Effector CD4-positive, alpha-beta T cell (primary cell): ENCODE results near the gene TSPAN10.

ENCODE experiments used
- DNase-seq: peaks from one replicate; pipeline ENCODE4 v3.0.0-alpha.2; 2020

TSPAN10 gene

GRCh38 chr17:81635431-81635830, 1.6 kb upstream of the TSPAN10 start:
- DNase-seq, result no peak

DNA sequence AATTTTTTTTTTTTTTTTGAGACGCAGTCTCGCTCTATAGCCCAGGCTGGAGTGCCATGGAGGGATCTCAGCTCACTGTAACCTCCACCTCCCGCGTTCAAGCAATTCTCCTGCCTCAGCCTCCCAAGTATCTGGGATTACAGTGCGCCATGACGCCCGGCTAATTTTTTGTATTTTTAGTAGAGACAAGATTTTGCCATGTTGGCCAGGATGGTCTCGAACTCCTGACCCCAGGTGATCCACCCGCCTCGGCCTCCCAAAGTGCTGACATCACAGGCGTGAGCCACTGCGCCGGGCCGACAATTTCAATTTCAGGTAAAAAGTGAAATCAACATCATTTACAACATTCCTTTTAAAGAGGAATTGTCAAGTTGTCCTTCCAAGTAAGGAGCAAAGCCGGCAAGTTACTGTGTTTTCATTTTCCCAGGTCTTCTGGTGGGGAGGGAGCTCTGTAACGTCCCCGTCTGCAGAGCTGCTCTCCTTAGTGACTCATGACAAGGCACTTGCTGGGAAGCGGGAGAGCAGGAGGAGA, 957 bp upstream of the TSPAN10 start:
- DNase-seq, result no peak

- DNase-seq, result no peak
These were observed 1.7 kb downstream of the TSPAN10 start for GRCh38 chr17:81638683-81639082.

GRCh38 chr17:81640011-81640410, 3.0 kb downstream of the TSPAN10 start:
- DNase-seq, result no peak

GRCh38 chr17:81641825-81642489, 5.0 kb downstream of the TSPAN10 start:
- no peak for DNase-seq

- DNase-seq, result no peak
These were observed 7.5 kb downstream of the TSPAN10 start for GRCh38 chr17:81644496-81644895.

DNA sequence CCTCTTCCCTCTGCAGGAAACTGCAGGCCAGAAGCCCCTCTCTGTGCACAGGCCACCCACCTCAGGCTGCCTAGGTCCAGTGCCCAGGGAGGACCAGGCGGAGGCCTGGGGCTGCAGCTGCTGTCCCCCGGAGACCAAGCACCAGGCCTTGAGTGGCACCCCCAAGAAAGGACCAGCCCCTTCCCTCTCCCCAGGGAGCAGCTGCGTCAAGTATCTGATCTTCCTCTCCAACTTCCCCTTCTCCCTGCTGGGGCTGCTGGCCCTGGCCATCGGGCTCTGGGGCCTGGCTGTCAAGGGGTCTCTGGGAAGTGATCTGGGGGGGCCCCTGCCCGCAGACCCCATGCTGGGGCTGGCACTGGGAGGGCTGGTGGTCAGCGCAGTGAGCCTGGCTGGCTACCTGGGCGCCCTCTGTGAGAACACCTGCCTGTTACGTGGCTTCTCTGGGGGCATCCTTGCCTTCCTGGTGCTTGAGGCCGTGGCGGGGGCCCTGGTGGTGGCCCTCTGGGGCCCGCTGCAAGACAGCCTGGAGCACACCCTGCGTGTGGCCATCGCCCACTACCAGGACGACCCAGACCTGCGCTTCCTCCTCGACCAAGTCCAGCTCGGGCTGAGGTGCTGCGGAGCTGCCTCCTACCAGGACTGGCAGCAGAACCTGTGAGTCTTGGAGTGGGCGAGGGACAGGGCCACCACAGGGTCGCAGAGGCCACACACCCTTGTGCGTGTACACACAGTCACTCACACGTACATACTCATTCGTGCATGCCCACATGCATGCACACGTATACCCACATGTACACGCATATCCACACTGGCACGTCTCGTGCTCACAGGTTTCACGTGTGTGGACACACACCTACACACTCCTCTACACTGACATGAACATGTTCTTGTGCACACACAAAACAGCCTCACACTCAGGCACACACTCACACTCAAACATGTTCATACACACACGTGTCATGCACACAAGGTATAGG, 8.3 kb downstream of the TSPAN10 start:
- no peak for DNase-seq

- DNase-seq, result no peak
These were observed 10.0 kb downstream of the TSPAN10 start for GRCh38 chr17:81646869-81647600.

DNA sequence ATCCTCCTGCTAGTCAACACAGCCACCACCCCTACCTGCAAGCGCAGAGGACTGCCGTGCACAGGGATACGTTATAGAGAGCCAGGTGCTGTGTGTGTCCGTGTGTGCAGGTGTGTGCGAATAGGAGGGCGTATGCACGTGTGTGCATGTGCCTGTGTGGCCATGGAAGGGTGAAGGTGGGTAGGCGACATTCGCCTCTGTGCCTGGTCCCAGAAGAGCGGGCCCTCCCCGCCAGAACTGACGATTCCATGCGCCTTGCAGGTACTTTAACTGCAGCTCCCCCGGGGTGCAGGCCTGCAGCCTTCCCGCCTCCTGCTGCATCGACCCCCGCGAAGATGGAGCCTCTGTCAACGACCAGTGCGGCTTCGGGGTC, 10.6 kb downstream of the TSPAN10 start:
- DNase-seq, result no peak

DNA sequence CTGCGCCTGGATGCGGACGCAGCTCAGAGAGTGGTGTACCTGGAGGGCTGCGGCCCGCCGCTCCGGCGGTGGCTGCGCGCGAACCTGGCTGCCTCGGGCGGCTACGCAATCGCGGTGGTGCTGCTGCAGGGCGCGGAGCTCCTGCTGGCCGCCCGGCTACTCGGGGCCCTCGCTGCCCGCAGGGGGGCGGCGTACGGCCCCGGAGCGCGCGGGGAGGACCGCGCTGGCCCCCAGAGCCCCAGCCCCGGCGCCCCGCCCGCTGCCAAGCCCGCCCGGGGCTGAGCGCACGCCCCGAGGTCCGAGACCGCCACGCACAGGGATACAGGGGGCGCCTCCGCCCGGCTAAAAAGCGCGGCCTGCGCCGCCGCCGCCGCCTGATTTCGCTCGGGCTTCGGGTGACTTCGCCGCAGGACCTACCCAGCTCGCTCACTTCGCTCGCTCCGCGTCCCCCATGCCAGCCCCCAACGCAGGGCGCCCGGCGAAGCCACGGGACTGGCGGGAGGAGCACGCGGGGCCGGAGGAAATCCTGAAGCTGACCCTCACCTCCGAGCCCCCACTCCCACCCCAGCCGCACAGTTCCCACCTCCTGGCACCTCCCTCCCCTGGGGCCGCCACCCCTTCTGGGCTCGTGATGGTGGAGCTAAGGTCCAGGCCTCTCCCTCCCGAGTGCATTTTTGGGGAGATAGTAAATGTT, 11.2 kb downstream of the TSPAN10 start:
- DNase-seq, result no peak

DNA sequence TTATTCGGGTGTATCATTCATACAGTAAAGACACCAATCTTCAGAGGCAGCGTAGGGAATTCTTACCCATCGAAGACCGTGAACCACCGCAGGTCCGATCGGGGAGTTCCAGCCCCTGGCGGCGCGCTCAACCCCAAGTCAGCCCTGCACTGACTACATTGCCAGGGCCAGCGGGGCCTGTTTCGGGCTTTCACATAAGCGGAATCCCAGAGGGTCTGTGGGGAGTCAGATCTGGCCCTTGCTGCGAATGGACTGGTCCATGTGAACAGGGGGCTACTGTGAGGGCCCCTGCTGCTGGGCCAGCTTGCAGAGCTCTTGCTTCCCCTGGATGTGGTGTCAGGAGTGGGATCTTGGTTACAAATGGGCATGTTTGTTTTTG, 11.7 kb downstream of the TSPAN10 start:
- no peak for DNase-seq

DNA sequence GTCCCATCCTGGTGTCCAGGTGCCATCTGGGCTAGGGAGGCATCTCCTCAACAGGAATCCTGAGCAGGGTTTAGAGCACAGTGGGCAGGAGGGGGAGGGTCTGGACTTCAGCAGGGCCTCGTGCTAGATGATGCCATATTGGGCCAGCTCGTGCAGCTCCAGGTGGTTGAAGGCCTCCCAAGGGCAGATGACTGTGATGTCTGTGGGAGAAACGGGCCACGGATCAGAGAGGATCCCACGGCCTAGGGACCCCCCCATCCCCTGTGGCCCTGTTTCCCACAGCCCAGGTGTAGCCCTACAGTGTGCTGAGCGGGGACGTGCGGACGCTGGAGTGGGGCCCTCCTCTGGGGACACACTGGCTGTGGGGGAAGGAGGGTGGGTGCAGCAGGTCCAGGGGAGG, 14.0 kb downstream of the TSPAN10 start:
- no peak for DNase-seq

DNA sequence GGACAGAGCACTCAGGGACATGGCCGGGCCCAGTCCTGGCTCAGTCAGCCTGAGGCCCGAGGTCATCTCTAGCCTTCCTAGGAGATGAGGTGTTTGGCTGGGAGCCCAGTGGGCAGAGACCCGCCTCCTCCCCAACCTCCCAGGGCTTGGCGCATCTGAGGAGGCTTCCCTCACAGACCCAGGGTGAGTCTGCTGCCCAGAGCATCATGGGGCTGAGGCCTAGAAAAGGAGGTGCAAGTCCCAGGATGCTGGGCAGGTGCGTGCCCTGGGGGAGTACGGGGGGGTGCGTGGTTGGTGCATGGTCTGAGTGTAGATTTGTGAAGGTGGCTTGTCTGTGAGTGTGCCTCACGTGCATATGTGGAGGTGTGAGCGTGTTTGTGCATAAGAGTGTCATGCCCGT, 14.7 kb downstream of the TSPAN10 start:
- no peak for DNase-seq

- DNase-seq, result no peak
These were observed 16.1 kb downstream of the TSPAN10 start for GRCh38 chr17:81652906-81653771.

- no peak for DNase-seq
These were observed 18.6 kb downstream of the TSPAN10 start for GRCh38 chr17:81655378-81656117.

DNA sequence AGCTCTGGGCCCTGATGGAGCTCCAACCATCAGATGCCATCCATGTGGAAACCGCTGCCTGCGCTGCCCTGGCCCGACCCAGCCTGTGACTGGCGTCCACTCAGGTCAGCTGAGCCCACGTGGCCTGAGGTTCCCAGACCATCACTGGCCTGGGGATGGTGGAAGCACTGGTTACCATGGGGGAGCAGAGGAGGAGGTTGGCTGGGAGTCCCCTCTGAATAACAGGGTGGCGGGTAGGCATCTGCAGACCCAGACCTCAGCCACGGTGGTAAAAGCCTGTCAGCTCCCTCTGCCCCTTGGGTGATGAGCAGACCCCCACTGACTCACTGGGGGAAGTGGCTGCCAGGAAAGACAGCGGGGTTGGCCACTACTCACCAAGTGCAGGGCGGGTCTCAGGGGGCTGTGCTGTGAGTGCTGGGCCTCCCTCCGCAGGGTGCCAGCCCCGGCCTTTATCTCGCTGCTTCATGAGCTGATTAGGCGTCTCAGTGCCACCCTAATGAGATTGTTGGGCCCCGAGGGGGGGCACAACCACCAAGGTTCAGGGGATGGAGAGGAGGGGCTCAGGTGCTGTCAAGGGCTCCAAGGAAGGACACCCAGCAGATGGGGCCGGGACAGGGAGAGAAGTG, 19.2 kb downstream of the TSPAN10 start, which contains the start of gene PDE6G:
TSS of gene PDE6G (minus strand) at position 425 of the 626 bp plus-strand sequence. CDS start 3,237 bp downstream, outside the sequence.
- no peak for DNase-seq

GRCh38 chr17:81656835-81657234, 19.8 kb downstream of the TSPAN10 start:
- no peak for DNase-seq

DNA sequence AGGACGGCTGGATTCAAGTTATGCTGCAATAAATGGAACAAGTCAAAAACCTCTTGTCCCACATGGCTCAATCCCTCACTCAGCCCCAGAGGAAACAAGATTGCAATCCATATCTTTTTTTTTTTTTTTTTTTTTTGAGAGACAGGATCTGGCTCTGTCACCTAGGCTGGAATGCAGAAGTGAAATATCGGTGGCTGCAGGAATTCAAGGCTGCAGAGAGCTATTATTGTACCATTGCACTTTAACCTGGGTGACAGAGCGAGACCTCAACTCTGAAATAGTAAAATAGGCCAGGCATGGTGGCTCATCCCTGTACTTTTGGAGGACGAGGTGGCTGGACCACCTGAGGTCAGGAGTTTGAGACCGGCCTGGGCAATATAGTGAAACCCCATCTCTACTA, 22.0 kb downstream of the TSPAN10 start:
- DNase-seq, result no peak

DNA sequence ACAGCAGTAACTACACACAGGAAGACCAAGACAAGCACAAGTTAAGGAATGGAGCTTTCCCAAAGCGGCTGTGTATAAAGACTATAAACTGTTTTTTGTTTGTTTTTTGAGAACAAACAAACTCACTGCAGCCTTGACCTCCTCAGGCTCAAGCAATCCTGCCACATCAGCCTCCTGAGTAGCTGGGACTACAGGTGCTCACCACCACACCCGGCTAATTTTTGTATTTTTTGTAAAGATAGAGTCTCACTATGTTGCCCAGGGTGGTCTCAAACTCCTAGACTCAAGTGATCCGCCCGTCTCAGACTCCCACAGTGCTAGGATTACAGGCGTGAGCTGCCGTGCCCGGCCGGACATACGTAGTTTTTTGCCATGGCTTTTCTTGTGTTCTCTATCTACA, 23.4 kb downstream of the TSPAN10 start:
- DNase-seq, result no peak

- no peak for DNase-seq
These were observed 25.0 kb downstream of the TSPAN10 start for GRCh38 chr17:81662002-81662401.
